Measurements from ENCODE around the gene PARS2. TPM values are rescaled to one million over a fixed set of nuclear protein-coding genes. Genes with fewer than 3 reads are reported as not detected.

The PARS2 gene
- polyA plus RNA-seq, 2 of the 4 experiments (the other 2 are of a cell fraction) = 2.3 to 2.9 TPM

DNA sequence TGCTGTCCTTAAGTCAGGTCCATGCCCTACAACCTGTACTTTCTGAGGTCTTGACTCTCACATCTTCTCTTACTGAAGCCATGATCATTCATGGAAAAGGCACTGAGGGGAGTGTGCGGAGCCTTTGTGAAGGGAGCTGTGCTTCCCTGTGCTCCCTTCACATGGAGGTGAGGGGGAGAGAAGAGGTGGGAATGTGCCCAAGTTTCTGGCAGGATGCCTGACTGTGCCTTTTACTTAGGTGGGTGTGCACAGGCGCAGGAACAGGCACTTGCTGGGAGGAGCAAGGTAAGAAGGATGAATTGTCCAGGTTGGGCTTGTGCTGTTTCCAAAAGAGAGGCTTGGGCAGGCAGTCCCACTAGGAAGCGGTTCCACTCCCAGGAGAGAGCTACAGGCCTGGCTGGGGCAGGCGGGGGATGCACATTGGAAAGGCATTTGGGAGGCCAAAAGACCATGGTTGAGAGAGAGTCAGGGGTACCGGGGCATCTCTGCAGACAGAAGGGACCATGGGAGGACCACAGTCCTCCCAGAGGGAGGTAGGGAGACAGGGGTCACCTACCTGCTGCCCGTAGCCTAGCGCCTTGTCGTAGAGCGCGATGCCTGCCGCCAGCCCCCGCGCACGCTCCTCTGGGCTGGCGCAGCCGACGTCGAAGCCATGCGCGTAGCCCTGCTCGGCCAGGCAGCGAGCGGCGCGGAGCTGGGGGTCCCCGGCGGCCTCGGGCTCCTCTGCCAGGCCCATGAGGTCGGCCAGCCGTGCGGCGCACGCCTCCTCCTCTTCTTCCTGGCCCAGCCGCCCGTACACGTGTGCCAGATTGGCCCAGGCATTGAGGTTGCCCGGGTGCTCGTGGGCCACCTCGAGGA is 35.9 kb upstream of the PARS2 start:
- H3K4me3 ChIP-seq = no peak overlapping the region
- ChIA-PET CTCF (interaction anchor here (0.6 to 1.2 kb wide), 3 partner anchors 10 to 222 kb away, joined by 3 to 5 read pairs (median 3); no protein-coding TSS in a partner anchor), POLR2A (no interaction called here)
- 83% methylated on average over 15 of the region's 39 CpGs for WGBS (ENCODE audit: missing lambda C conversion rate)
- no peak overlapping the region for H3K27ac ChIP-seq
- H3K4me2 ChIP-seq = no peak overlapping the region
- no peak for TF ChIP-seq ZSCAN20 (CRISPR knock-in tag; IDR thresholded peaks at IDR 0.05)
- ATAC-seq = no peak
- no peak for FAIRE-seq
- peaks cover 9% of the 10 kb centered on the region for H3K4me1 ChIP-seq
- no peak for DNase-seq (ENCODE audit: low read depth in 1 of 2, low spot score in 1 of 2)
- H3K9me3 ChIP-seq = no peaks in the 10 kb centered on the region

DNA sequence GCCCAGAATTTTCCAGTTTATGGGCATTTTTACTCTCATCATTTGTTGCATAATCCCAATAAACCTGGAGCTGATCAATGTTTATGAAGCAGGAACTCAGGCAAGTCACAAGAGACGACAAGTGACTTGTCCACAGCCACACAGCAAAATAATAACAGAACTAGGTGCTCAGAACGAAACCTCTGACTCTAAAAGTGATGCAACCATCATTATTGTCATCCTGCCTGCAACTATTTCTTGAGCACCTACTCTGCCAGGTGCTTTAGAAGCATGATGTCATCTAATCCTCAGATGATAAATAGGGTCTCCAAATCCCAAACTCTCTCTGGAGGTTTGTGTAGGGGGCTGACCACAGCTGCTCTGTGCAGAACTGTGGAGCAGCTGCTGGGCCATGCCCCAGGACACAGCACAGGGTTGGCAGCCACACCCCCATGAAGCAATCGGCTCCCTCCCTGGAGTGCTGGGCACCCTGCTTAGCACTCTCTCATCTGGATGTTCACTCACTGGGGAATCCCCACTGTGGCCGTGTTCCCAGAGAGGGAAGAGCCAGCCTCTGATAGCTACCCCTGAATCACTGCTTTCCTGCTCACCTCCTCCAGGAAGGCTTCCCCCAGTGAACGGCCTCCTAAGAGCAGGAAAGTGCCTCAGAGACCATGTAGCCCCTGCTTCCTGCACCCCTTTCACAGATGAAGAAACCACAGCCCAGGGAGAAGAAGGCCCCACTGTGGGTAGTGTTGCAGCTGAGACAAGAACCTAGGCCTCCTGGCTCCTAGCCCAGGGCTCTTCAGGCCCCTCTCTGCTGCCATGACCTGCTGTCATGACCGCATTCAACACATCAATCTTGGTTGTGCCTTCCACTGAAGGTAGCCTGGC is 34.7 kb upstream of the PARS2 start:
- Histone ChIP-seq H3K27ac (no peak overlapping the region), H3K4me2 (no peak overlapping the region)
- CTCF ChIA-PET = no interaction called here

GRCh38 chr1:54798206-54798605 is 33.9 kb upstream of the PARS2 start:
- Histone ChIP-seq H3K4me3 (no peak overlapping the region), H3K27ac (no peak overlapping the region), H3K4me1 (peaks cover 14% of the 10 kb centered on the region), H3K4me2 (no peak overlapping the region), H3K9me3 (no peaks in the 10 kb centered on the region)
- WGBS (ENCODE audit: missing lambda C conversion rate) = 76% methylated on average over 2 of the region's 3 CpGs
- CTCF ChIA-PET = no interaction called here
- DNase-seq (ENCODE audit: low read depth in 1 of 2, low spot score in 1 of 2) (no peak), ATAC-seq (no peak), FAIRE-seq (no peak)
- POLR2A ChIA-PET = no interaction called here
- TF ChIP-seq ZSCAN20 (CRISPR knock-in tag; IDR thresholded peaks at IDR 0.05) (no peak), SMC3 (IDR thresholded peaks at IDR 0.05) (no peak), FOXS1 (CRISPR knock-in tag; IDR thresholded peaks at IDR 0.05) (no peak), NR3C1 (IDR thresholded peaks at IDR 0.05) (no peak), ZNF302 (CRISPR knock-in tag; IDR thresholded peaks at IDR 0.05) (no peak), EHMT2 (IDR thresholded peaks at IDR 0.05; ENCODE audit: low read depth) (no peak), RARB (CRISPR knock-in tag; IDR thresholded peaks at IDR 0.05) (no peak), HMGXB4 (CRISPR knock-in tag; IDR thresholded peaks at IDR 0.05; ENCODE audit: borderline replicate concordance) (no peak), CHD4 (IDR thresholded peaks at IDR 0.05; ENCODE audit: borderline replicate concordance) (no peak), KDM5A (IDR thresholded peaks at IDR 0.05) (no peak)

More for the DNA sequence above, 34.7 kb upstream of the PARS2 start:
- 49% methylated on average over 3 of the region's 6 CpGs for WGBS (ENCODE audit: missing lambda C conversion rate)
- POLR2A ChIA-PET = no interaction called here
- Histone ChIP-seq H3K4me1 (peaks cover 14% of the 10 kb centered on the region), H3K4me3 (no peak overlapping the region), H3K9me3 (no peaks in the 10 kb centered on the region)
- no peak for DNase-seq (ENCODE audit: low read depth in 1 of 2, low spot score in 1 of 2)
- no peak for FAIRE-seq
- ATAC-seq = peak in 1 of 2 experiments; percentile 36; a peak in 1 of 6 replicates
- TF ChIP-seq FOSL2 (IDR thresholded peaks at IDR 0.05) (no peak), FOSL2 (CRISPR knock-in tag; IDR thresholded peaks at IDR 0.05) (no peak), HEYL (CRISPR knock-in tag; IDR thresholded peaks at IDR 0.05) (no peak), ZFP36 (IDR thresholded peaks at IDR 0.05; ENCODE audit: borderline replicate concordance, partially characterized antibody) (peak; percentile 51)

GRCh38 chr1:54796902-54797301 is 32.6 kb upstream of the PARS2 start:
- ChIA-PET CTCF (no interaction called here), POLR2A (no interaction called here)
- WGBS (ENCODE audit: missing lambda C conversion rate) = 97% methylated on average over 2 of the region's 2 CpGs
- H3K4me3 ChIP-seq = no peak overlapping the region
- ATAC-seq (no peak), FAIRE-seq (no peak), DNase-seq (ENCODE audit: low read depth in 1 of 2, low spot score in 1 of 2) (no peak)
- no peak overlapping the region for H3K4me2 ChIP-seq
- no peaks in the 10 kb centered on the region for H3K9me3 ChIP-seq
- peaks cover 14% of the 10 kb centered on the region for H3K4me1 ChIP-seq
- H3K27ac ChIP-seq = no peak overlapping the region
- TF ChIP-seq JUN (IDR thresholded peaks at IDR 0.05) (no peak), FOXS1 (CRISPR knock-in tag; IDR thresholded peaks at IDR 0.05) (no peak), MYC (IDR thresholded peaks at IDR 0.05; ENCODE audit: borderline replicate concordance, low read length) (no peak), HMGXB4 (CRISPR knock-in tag; IDR thresholded peaks at IDR 0.05; ENCODE audit: borderline replicate concordance) (no peak), CBX8 (IDR thresholded peaks at IDR 0.05) (no peak), BCL3 (IDR thresholded peaks at IDR 0.05) (no peak)
- TF ChIP-seq, protein P1, sequence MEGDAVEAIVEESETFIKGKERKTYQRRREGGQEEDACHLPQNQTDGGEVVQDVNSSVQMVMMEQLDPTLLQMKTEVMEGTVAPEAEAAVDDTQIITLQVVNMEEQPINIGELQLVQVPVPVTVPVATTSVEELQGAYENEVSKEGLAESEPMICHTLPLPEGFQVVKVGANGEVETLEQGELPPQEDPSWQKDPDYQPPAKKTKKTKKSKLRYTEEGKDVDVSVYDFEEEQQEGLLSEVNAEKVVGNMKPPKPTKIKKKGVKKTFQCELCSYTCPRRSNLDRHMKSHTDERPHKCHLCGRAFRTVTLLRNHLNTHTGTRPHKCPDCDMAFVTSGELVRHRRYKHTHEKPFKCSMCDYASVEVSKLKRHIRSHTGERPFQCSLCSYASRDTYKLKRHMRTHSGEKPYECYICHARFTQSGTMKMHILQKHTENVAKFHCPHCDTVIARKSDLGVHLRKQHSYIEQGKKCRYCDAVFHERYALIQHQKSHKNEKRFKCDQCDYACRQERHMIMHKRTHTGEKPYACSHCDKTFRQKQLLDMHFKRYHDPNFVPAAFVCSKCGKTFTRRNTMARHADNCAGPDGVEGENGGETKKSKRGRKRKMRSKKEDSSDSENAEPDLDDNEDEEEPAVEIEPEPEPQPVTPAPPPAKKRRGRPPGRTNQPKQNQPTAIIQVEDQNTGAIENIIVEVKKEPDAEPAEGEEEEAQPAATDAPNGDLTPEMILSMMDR (IDR thresholded peaks at IDR 0.05) = no peak

Measured in A549 (cell line).